GM12874 (cell line): ENCODE results near the gene MRPL2.

Experiments used
- TF ChIP-seq, protein P1 (sequence below): IDR thresholded peaks from 2 replicates; pipeline ENCODE4 v1.5.1; 2011; ENCODE audit warnings: low read depth, mild to moderate bottlenecking, control low read depth, low read length, moderate library complexity; ENCODE audit not compliant: insufficient read depth

The MRPL2 gene

DNA sequence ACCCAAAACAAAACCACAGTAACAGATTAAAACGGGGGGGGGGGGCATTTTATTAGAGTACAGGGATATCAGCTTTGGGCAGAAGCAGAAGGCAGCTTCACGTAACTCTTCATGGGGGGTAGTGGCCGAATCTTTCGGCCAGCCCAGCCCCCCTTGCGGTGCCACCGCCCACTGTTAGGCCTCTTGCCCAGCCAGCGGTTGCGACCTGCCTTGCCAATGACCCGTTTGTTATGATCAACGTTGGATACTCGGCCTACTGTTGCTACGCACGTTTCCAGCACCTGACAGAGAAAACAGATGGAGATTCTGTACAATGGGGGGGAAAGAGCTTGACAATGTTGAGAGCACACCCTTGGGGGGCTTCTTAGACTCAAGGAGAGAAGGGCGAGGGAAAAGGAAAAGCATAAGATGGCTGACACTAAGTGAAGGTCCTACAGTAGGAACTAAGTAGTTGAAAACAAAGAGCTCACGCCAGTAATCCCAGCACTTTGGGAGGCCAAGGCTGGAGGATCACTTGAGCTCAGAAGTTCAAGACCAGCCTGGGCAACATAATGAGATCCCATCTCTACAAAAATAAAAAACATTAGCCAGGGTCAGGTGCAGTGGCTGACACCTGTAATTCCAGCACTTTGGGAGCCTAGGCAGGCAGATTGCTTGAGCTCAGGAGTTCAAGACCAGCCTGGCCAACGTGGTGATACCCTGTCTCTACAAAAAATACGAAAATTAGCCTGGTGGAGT is 4.9 kb downstream of the MRPL2 start:
- TF ChIP-seq, protein P1, sequence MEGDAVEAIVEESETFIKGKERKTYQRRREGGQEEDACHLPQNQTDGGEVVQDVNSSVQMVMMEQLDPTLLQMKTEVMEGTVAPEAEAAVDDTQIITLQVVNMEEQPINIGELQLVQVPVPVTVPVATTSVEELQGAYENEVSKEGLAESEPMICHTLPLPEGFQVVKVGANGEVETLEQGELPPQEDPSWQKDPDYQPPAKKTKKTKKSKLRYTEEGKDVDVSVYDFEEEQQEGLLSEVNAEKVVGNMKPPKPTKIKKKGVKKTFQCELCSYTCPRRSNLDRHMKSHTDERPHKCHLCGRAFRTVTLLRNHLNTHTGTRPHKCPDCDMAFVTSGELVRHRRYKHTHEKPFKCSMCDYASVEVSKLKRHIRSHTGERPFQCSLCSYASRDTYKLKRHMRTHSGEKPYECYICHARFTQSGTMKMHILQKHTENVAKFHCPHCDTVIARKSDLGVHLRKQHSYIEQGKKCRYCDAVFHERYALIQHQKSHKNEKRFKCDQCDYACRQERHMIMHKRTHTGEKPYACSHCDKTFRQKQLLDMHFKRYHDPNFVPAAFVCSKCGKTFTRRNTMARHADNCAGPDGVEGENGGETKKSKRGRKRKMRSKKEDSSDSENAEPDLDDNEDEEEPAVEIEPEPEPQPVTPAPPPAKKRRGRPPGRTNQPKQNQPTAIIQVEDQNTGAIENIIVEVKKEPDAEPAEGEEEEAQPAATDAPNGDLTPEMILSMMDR, result no peak

DNA sequence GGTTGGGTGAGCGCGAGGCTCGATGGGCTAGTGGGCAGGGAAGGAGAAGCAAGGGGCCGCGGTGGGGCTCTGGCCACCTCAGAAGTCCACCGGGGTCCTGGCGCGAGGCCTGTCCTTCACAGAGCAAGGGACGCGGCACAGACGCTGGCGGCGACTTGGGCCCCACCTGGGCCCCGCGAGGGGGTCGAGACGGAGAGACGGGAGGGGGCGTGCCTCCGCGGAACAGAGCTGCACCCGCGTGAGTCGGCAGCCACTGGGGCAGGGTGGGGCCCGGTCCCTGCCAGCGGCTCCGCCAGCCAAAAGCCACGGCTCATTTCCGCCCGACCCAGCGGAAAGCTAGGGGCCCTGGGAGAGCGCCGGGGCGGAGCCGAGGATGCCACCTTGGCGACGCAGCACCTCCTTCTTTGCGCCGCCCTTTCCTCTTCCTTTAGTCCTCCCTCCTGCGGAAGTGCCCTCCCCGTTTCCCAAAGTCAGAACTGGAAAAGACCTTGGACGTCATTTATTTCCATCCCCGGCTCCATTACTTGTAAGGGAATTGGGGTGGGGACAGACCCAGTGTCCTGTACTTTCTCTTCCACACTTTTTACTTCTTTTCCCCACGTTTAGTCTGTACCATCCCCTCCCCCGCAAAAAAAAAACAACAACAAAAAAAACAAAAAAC is 5.6 kb downstream of the MRPL2 start, which contains the start of gene CUL7:
TSS of gene CUL7 (minus strand) at position 307 of the 661 bp plus-strand sequence. CDS start 1,063 bp downstream, outside the sequence.
- TF ChIP-seq, protein P1, result no peak

DNA sequence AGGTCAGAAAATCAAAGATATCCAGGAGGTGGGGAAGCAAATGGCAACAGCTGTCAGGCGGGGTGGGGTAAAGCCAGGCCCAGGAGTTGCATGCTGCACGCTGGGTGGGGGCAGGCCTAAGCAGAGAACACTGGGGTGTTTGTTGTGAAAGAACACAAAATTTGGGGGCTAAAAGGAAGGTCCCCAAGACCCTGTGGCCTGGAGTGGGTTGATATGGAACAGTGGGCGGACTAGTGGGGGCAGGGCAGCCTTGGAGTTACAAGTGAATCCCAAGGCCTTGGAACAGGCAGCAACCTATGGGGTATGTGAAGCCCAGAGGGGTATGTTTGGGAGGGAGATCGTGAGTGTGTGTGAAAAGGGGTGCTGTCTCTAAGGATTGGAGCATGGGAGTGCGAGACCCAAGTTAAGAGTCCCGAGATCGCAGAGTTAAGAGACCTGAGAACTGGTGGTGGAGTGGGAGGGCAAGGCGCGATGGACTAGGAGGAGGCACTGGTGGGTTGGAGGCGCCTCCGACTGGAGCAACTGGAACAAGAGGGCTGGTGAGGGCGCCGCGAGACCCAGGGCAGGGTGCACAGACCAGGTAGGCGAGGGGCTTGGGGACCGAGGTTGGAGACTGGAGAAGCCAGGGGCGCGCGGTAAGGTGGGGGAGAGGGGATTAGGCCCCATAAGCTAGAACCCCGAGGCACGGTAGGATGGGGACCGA is 6.2 kb downstream of the MRPL2 start:
- TF ChIP-seq, protein P1, result no peak

DNA sequence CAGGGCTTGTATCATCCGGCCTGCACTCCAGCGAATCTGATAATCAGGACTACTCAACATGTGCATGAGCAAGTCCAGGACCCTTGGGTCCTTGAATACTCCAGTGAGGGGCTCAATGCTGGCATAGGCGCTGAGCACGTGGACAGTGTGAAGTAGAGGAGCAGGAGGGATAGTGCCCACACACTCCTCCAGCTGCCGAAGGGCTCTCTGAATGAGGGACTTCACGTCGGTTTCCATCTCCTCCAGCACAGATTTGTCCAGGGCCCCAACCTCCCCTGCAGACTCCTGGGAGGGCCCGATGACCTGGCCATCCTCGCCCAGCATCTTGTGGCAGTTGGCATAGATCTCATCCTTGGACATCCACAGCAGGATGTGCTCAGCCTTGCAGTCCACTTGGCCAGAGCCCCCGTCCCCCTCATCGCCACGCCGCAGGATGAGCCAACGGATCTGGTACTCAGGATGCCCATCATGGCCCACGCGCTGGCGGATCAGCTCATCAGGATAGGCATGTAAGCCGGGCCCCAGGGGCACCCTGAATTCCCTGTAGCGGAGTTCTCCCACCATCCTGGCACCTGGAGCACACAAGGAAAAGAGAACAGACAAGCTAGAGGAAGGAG is 6.9 kb downstream of the MRPL2 start:
- TF ChIP-seq, protein P1, result no peak

DNA sequence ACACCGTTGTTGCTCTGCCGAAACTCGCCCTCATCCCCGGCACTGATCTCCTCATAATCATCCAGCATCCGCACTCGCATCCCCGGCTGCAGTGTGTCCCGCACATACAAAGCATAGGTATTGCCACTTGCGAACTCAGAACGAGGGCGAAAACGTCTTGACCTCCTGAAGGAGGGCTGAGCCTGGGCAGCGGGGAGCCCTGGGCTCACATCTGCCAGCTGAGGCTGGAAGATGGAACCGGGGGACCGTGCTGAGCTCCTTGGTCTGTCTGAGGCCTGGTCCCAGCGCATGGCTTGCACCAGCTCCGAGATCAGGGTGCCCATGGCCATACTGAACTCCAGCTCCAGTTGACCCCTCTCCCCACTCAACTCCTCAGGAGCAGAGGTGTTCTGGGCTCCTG is 8.3 kb downstream of the MRPL2 start:
- TF ChIP-seq, protein P1, result no peak

DNA sequence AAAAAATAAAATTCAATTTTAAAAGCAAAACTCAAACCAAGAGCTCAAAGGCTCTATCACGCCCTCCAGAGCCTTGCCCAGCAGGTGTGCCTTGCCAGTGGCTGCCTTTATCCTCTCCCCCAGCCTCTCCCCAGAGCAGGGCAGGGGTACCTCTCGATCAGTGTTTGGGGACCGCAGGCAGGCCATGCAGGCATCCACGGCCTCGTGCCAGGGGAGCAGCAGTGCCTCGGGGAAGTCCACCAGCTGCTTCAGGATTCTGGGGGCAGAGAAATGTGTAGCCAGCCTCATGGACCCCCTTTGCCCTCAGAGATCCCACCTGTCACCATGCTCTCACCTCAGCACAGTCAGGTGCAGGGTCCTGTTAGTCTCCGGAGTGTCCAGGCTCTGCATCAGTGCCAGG is 11.2 kb downstream of the MRPL2 start:
- TF ChIP-seq, protein P1, result no peak
